H1 (cell line): ENCODE measurements around the gene PTER. TPM values are rescaled to one million over a fixed set of nuclear protein-coding genes. Genes with fewer than 3 reads are reported as not detected.

Source experiments
- CTCF ChIA-PET: fragments of 300-600 bp; sonication (Branson Sonifier 250); formaldehyde crosslinking; loops from one replicate; lab custom pipeline; 2021; ENCODE audit not compliant: partially characterized antibody; lab: Charles Lee
- POLR2A ChIA-PET: fragments of 300-600 bp; sonication (Branson Sonifier 250); formaldehyde crosslinking; loops from one replicate; lab custom pipeline; 2021; ENCODE audit warnings: inconsistent platforms; ENCODE audit not compliant: partially characterized antibody; lab: Charles Lee
- DNase-seq, 2 experiments: peaks; one replicate each; pipeline versions ENCODE4 v3.0.0 to v3.0.0-alpha.2; 2010 to 2022; ENCODE audit warnings: low spot score in 2 of 2, low read depth in 1 of 2, mixed read lengths in 1 of 2
- FAIRE-seq: peaks from 2 replicates; lab custom pipeline; 2011; peaks lifted over from hg19 to GRCh38; lab: Jason Lieb, UNC
- H2AFZ ChIP-seq: 2 replicates; pipeline ENCODE4 v1.8.1; 2012; ENCODE audit warnings: low read length, inconsistent platforms
- H2AK5ac ChIP-seq: 2 replicates; pipeline ENCODE4 v1.6.1; 2013; ENCODE audit warnings: low read depth, low read length
- H2BK120ac ChIP-seq: replicated peaks from 2 replicates; pipeline ENCODE3; 2013; ENCODE audit warnings: low read depth, low read length, inconsistent platforms
- H2BK12ac ChIP-seq: 2 replicates; pipeline ENCODE4 v1.6.1; 2013; ENCODE audit warnings: low read depth, low read length
- H2BK15ac ChIP-seq: 2 replicates; pipeline ENCODE4 v1.6.1; 2013; ENCODE audit warnings: low read length
- H2BK20ac ChIP-seq: 2 replicates; pipeline ENCODE4 v1.6.1; 2013; ENCODE audit warnings: low read length
- H2BK5ac ChIP-seq: 2 replicates; pipeline ENCODE4 v1.6.1; 2013; ENCODE audit warnings: low read depth, low read length
- H3K14ac ChIP-seq: 2 replicates; pipeline ENCODE4 v1.6.1; 2013; ENCODE audit warnings: inconsistent platforms; ENCODE audit not compliant: insufficient read length
- H3K18ac ChIP-seq: 2 replicates; pipeline ENCODE4 v1.6.1; 2013; ENCODE audit warnings: low read length; ENCODE audit errors: extremely low read depth
- H3K23ac ChIP-seq: 2 replicates; pipeline ENCODE4 v1.6.1; 2013; ENCODE audit warnings: inconsistent platforms; ENCODE audit not compliant: insufficient read length
- H3K23me2 ChIP-seq: 2 replicates; pipeline ENCODE4 v1.6.1; 2013; ENCODE audit warnings: low read depth, low read length
- H3K27ac ChIP-seq: 2 replicates; pipeline ENCODE4 v1.6.1; 2011; ENCODE audit warnings: low read depth, low read length, inconsistent platforms
- H3K27me3 ChIP-seq, 4 experiments: replicated peaks in 1 of 4; 1 replicate in 1 of 4; 2 replicates in 3 of 4; pipeline versions ENCODE4 v1.6.1 to v1.8.1; 2011 to 2013; ENCODE audit warnings: low read length in 3 of 4, mild to moderate bottlenecking in 3 of 4, inconsistent platforms in 2 of 4, mixed read lengths in 2 of 4, moderate library complexity in 1 of 4; ENCODE audit not compliant: control insufficient read depth in 3 of 4, insufficient read depth in 3 of 4; ENCODE audit errors: extremely low read depth in 1 of 4
- H3K36me3 ChIP-seq, 4 experiments: 2 replicates each; pipeline versions ENCODE4 v1.6.1 to v1.8.1; 2011 to 2013; ENCODE audit warnings: mild to moderate bottlenecking in 4 of 4, low read length in 3 of 4, moderate library complexity in 2 of 4, control low read depth in 1 of 4, inconsistent platforms in 1 of 4; ENCODE audit not compliant: insufficient read depth in 4 of 4, control insufficient read depth in 2 of 4
- H3K4ac ChIP-seq: replicated peaks from 2 replicates; pipeline ENCODE3; 2013; ENCODE audit warnings: low read length, low read depth, mixed read lengths, inconsistent platforms; ENCODE audit not compliant: insufficient read length
- H3K4me1 ChIP-seq, 4 experiments: replicated peaks in 1 of 4; 1 replicate in 1 of 4; 2 replicates in 3 of 4; pipeline versions ENCODE4 v1.6.1 to v1.8.1; 2011 to 2013; ENCODE audit warnings: low read length in 3 of 4, inconsistent platforms in 2 of 4, mixed read lengths in 1 of 4; ENCODE audit not compliant: insufficient read depth in 4 of 4, control insufficient read depth in 3 of 4
- H3K4me2 ChIP-seq, 2 experiments: 2 replicates each; pipeline versions ENCODE4 v1.6.1 to v1.8.1; 2011 to 2013; ENCODE audit warnings: low read depth in 2 of 2, low read length in 2 of 2, control low read depth in 1 of 2, inconsistent platforms in 1 of 2, mild to moderate bottlenecking in 1 of 2; ENCODE audit not compliant: insufficient read depth in 1 of 2
- H3K4me3 ChIP-seq, 4 experiments: fragments of 200-600, 300-600 bp in 1 of 4; sonication (generic), shearing (Covaris generic), sonication (Bioruptor Twin) in 1 of 4; 2 replicates each; pipeline versions ENCODE4 v1.5.1 to v1.8.1; 2011 to 2016; ENCODE audit warnings: low read length in 4 of 4, low read depth in 3 of 4, control low read depth in 2 of 4, inconsistent platforms in 2 of 4, mild to moderate bottlenecking in 2 of 4, mixed read lengths in 1 of 4, moderate library complexity in 1 of 4; ENCODE audit not compliant: insufficient read depth in 2 of 4; ENCODE audit errors: extremely low read depth in 1 of 4
- H3K56ac ChIP-seq: replicated peaks from 2 replicates; pipeline ENCODE3; 2013; ENCODE audit warnings: low read depth, mild to moderate bottlenecking, mixed read lengths, low read length, inconsistent platforms; ENCODE audit not compliant: insufficient read length
- H3K79me1 ChIP-seq: 2 replicates; pipeline ENCODE4 v1.6.1; 2013; ENCODE audit warnings: low read depth, low read length, control low read depth
- H3K79me2 ChIP-seq, 2 experiments: 2 replicates each; pipeline versions ENCODE4 v1.6.1 to v1.8.1; 2012 to 2013; ENCODE audit warnings: low read length in 2 of 2, mild to moderate bottlenecking in 2 of 2, inconsistent platforms in 1 of 2; ENCODE audit not compliant: insufficient read depth in 2 of 2, control insufficient read depth in 1 of 2
- H3K9ac ChIP-seq, 4 experiments: replicated peaks in 1 of 4; 1 replicate in 1 of 4; 2 replicates in 3 of 4; pipeline versions ENCODE4 v1.6.1 to v1.8.1; 2011 to 2013; ENCODE audit warnings: low read depth in 3 of 4, low read length in 3 of 4, control low read depth in 2 of 4, mild to moderate bottlenecking in 2 of 4, moderate library complexity in 2 of 4, inconsistent platforms in 1 of 4; ENCODE audit errors: extremely low read depth in 1 of 4
- H3K9me3 ChIP-seq, 2 experiments: 2 replicates each; pipeline versions ENCODE4 v1.6.1 to v1.8.1; 2012 to 2013; ENCODE audit warnings: mild to moderate bottlenecking in 2 of 2, moderate library complexity in 2 of 2, control low read depth in 1 of 2, inconsistent platforms in 1 of 2, low read depth in 1 of 2, low read length in 1 of 2, mixed read lengths in 1 of 2; ENCODE audit not compliant: insufficient read depth in 2 of 2
- H4K20me1 ChIP-seq, 2 experiments: replicated peaks in 1 of 2; 2 replicates each; pipeline versions ENCODE3 to v1.8.1; 2011 to 2013; ENCODE audit warnings: inconsistent platforms in 2 of 2, low read length in 2 of 2, mild to moderate bottlenecking in 1 of 2; ENCODE audit not compliant: insufficient read depth in 2 of 2, control insufficient read depth in 1 of 2
- H4K5ac ChIP-seq: 2 replicates; pipeline ENCODE4 v1.6.1; 2013; ENCODE audit warnings: low read length, low read depth, mixed read lengths, inconsistent platforms; ENCODE audit not compliant: insufficient read length
- H4K8ac ChIP-seq: 2 replicates; pipeline ENCODE4 v1.8.0; 2013; ENCODE audit warnings: mild to moderate bottlenecking, moderate library complexity, low read length, inconsistent platforms; ENCODE audit not compliant: insufficient read depth; ENCODE audit errors: extremely low read depth
- H4K91ac ChIP-seq: replicated peaks from 2 replicates; pipeline ENCODE3; 2013; ENCODE audit warnings: low read length, mixed read lengths, inconsistent platforms; ENCODE audit not compliant: insufficient read length
- CBX8 ChIP-seq: fragments of 300-800, 300-1000 bp; sonication (generic); IDR thresholded peaks from 2 replicates; pipeline ENCODE4 v1.7.1; 2016; ENCODE audit warnings: low read depth, low read length, borderline replicate concordance
- CEBPB ChIP-seq: IDR thresholded peaks from 2 replicates; pipeline ENCODE4 v1.6.1; 2012; ENCODE audit warnings: low read depth, low read length
- JUND ChIP-seq: IDR thresholded peaks from 2 replicates; pipeline ENCODE4 v1.6.1; 2011; ENCODE audit warnings: mild to moderate bottlenecking, improper control_type of control experiment, low read length
- KDM1A ChIP-seq: fragments of 200-600, 300-600 bp; sonication (generic); IDR thresholded peaks from 2 replicates; pipeline ENCODE4 v1.7.1; 2016; ENCODE audit warnings: mild to moderate bottlenecking, low read length, borderline replicate concordance
- KDM4A ChIP-seq: IDR thresholded peaks from one replicate; pipeline ENCODE4 v1.7.1; 2012; ENCODE audit warnings: low read depth, mild to moderate bottlenecking, moderate library complexity, low read length, inconsistent platforms; ENCODE audit not compliant: severe bottlenecking
- MAFK ChIP-seq: IDR thresholded peaks from 2 replicates; pipeline ENCODE4 v1.6.1; 2012; ENCODE audit warnings: low read depth, mild to moderate bottlenecking, improper control_type of control experiment, low read length
- RAD21 ChIP-seq, 2 experiments: IDR thresholded peaks in 1 of 2; conservative IDR thresholded peaks in 1 of 2; 2 replicates each; pipeline ENCODE4 v1.6.1; 2011; ENCODE audit warnings: low read depth in 2 of 2, low read length in 2 of 2, improper control_type of control experiment in 1 of 2, inconsistent platforms in 1 of 2, mild to moderate bottlenecking in 1 of 2, moderate library complexity in 1 of 2
- SIN3A ChIP-seq, 2 experiments: IDR thresholded peaks in 1 of 2; conservative IDR thresholded peaks in 1 of 2; 2 replicates each; pipeline ENCODE4 v1.6.1; 2011 to 2012; ENCODE audit warnings: low read length in 2 of 2, improper control_type of control experiment in 1 of 2, low read depth in 1 of 2, mild to moderate bottlenecking in 1 of 2
- SP4 ChIP-seq: IDR thresholded peaks from 2 replicates; pipeline ENCODE4 v1.6.1; 2012; ENCODE audit warnings: low read length, inconsistent platforms
- SUZ12 ChIP-seq: fragments of 200-600 bp; sonication (generic); IDR thresholded peaks from 2 replicates; pipeline ENCODE4 v1.6.1; 2012; ENCODE audit warnings: mild to moderate bottlenecking, inconsistent platforms, low read length, moderate library complexity, mixed read lengths
- TBP ChIP-seq: IDR thresholded peaks from 2 replicates; pipeline ENCODE4 v1.6.1; 2011; ENCODE audit warnings: low read depth, low read length, improper control_type of control experiment
- WGBS, 2 experiments: shearing (Covaris generic) in 1 of 2; methylation state at CpG; one replicate each; pipeline versions ENCODE4 v1.1.6 to v1.1.7; 2013 to 2015; ENCODE audit warnings: low lambda C conversion rate in 2 of 2, mixed read lengths in 2 of 2, inconsistent platforms in 1 of 2, low coverage in 1 of 2, missing lambda C conversion rate in 1 of 2; ENCODE audit not compliant: insufficient replicate concordance in 2 of 2, insufficient coverage in 1 of 2, insufficient read length in 1 of 2; ENCODE audit errors: extremely low coverage in 1 of 2, missing lambda C conversion rate in 1 of 2; 5-methylcytosine and 5-hydroxymethylcytosine counted together
- polyA plus RNA-seq, 7 experiments: library from polyadenylated mRNA; depleted of rRNA in 3 of 7; stranded (reverse) in 5 of 7; unstranded in 2 of 7; fragments of >200 nt in 5 of 7; fragments of 200-250 nt in 2 of 7; gene quantifications; 1 replicate in 5 of 7; 2 replicates in 1 of 7; 4 replicates in 1 of 7; pipeline versions ENCODE4 v1.2.1 to v1.2.3, GENCODE V29; 2011 to 2013; ENCODE audit warnings: missing spikeins in 2 of 7, mixed read lengths in 2 of 7
- total RNA-seq: library from RNA; stranded (reverse); fragmentation: NEBNext Ultra II Directional; extraction: Animal tissue kit (Norgen Biotek cat#: 25700); gene quantifications from 2 replicates; pipeline ENCODE4 v1.2.1, GENCODE V29; 2021

The PTER gene
- total and polyA plus RNA-seq, 2 of the 8 experiments (the other 6 are each of a cell fraction or from before 2014, with no cell fraction given), result 4.4 to 7.8 TPM

DNA sequence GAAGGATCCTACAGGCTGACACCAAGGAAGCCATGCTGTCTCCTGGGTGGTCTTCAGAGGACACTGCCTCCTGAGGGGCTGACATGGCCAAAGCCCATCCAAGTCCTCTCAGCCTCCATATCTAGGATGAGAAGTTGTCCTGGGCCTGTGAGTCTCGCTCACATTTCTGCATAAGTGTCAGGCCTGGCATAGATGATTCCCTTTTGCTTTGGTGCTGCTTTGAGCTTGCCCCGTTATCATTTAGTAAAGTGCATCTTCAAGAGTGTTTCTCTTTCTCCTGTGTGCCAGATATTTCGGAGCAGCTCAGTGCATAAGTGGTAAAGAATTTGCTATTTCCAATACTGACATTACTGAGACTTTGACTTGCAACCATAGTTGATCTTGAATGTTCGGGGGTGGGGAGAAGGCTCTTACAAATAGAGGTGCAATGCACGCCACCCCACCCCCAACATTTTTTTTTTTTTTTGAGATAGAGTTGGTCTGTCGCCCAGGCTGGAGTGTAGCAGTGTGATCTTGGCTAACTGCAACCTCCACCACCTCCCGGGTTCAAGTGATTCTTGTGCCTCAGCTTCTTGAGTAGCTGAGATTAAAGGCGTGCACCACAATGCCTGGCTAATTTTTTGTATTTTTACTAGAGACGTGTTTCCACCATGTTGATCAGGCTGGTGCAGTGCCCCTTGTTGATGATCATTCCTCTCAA, 9.1 kb downstream of the PTER start:
- FAIRE-seq (no peak), DNase-seq (no peak)
- H2AK5ac ChIP-seq, result no peak overlapping the region
- no peak overlapping the region for H2BK5ac ChIP-seq
- H4K5ac ChIP-seq, result no peak overlapping the region
- H3K14ac ChIP-seq, result no peak overlapping the region
- no peak overlapping the region for H3K4me3 ChIP-seq
- H4K91ac ChIP-seq, result no peak overlapping the region
- no peak overlapping the region for H2BK12ac ChIP-seq
- no peaks in the 10 kb centered on the region; the same call in 1 of the 2 replicates for H3K79me1 ChIP-seq
- H3K36me3 ChIP-seq, result no peaks in the 10 kb centered on the region
- H3K27ac ChIP-seq, result no peak overlapping the region
- no peak overlapping the region for H2AFZ ChIP-seq
- TF ChIP-seq SIN3A (conservative IDR thresholded peaks at IDR 0.05 in 1 of 2, IDR thresholded peaks at IDR 0.05 in 1 of 2; ENCODE audit: low read depth in 1 of 2, low read length in 2 of 2), result no peak
- no peak for TF ChIP-seq SUZ12
- TF ChIP-seq SP4, result no peak
- no peak for TF ChIP-seq MAFK
- TF ChIP-seq CBX8, result no peak
- TF ChIP-seq KDM4A, result no peak
- TF ChIP-seq RAD21 (IDR thresholded peaks at IDR 0.05 in 1 of 2, conservative IDR thresholded peaks at IDR 0.05 in 1 of 2; ENCODE audit: low read depth in 2 of 2, low read length in 2 of 2), result no peak
- no peak for TF ChIP-seq JUND
- TF ChIP-seq TBP, result no peak
- no peak for TF ChIP-seq KDM1A
- no peak for TF ChIP-seq CEBPB
- no peak overlapping the region for H2BK15ac ChIP-seq
- H3K56ac ChIP-seq, result no peak overlapping the region
- no peak overlapping the region for H4K8ac ChIP-seq
- H3K4me2 ChIP-seq, result no peak overlapping the region
- no peak overlapping the region for H3K4ac ChIP-seq
- no peaks in the 10 kb centered on the region; a peak in 1 of 4 replicates for H3K9me3 ChIP-seq
- no peak overlapping the region for H2BK120ac ChIP-seq
- no peaks in the 10 kb centered on the region for H3K23me2 ChIP-seq
- WGBS, 2 experiments, result 93% methylated on average over 9 of the region's 9 CpGs; no CpG with 5 or more reads in 1 of the 2 experiments
- no peaks in the 10 kb centered on the region for H3K27me3 ChIP-seq
- H4K20me1 ChIP-seq, result no peaks in the 10 kb centered on the region
- H3K18ac ChIP-seq, result no peak overlapping the region; the same call in 1 of the 2 replicates
- H3K79me2 ChIP-seq, result no peaks in the 10 kb centered on the region; a peak in 2 of 4 replicates
- H3K23ac ChIP-seq, result no peak overlapping the region
- CTCF ChIA-PET, result interaction anchor here (0.7 to 1.0 kb wide), 3 partner anchors 8 to 91 kb away, joined by 3 read pairs; no protein-coding TSS in a partner anchor
- no peak overlapping the region for H2BK20ac ChIP-seq
- no peaks in the 10 kb centered on the region; a peak in 1 of 7 replicates for H3K4me1 ChIP-seq
- H3K9ac ChIP-seq, result no peak overlapping the region
- POLR2A ChIA-PET, result interaction anchor here (0.6 kb wide), 1 partner anchor 305 kb away, joined by 3 read pairs; no protein-coding TSS in a partner anchor
